Karpas-422 (cell line): ENCODE measurements around the gene TEKT1. TPM values are rescaled to one million over a fixed set of nuclear protein-coding genes. Genes with fewer than 3 reads are reported as not detected.

ENCODE experiments used
- DNase-seq: peaks from one replicate; pipeline ENCODE4 v3.0.0-alpha.2; 2015
- H2AFZ ChIP-seq: fragments of 200-600 bp; sonication (generic); 2 replicates; pipeline ENCODE4 v1.6.1; 2014; ENCODE audit warnings: antibody characterized with exemption, low read length, mixed read lengths
- H3K27ac ChIP-seq: fragments of 200-600 bp; sonication (generic); 2 replicates; pipeline ENCODE4 v1.5.1; 2014; ENCODE audit warnings: mild to moderate bottlenecking, low read length, moderate library complexity
- H3K27me3 ChIP-seq: fragments of 200-600 bp; sonication (generic); 2 replicates; pipeline ENCODE4 v1.6.1; 2014; ENCODE audit warnings: low read length, mixed read lengths
- H3K36me3 ChIP-seq: fragments of 200-600 bp; sonication (generic); 2 replicates; pipeline ENCODE4 v1.6.1; 2014; ENCODE audit warnings: low read length, mixed read lengths; ENCODE audit not compliant: insufficient read depth
- H3K4me1 ChIP-seq: fragments of 200-600 bp; sonication (generic); 2 replicates; pipeline ENCODE4 v1.6.1; 2014; ENCODE audit warnings: mild to moderate bottlenecking, low read length, mixed read lengths
- H3K4me2 ChIP-seq: fragments of 200-600 bp; sonication (generic); 2 replicates; pipeline ENCODE4 v1.6.1; 2014; ENCODE audit warnings: low read length, low read depth, mild to moderate bottlenecking; ENCODE audit not compliant: poor library complexity, severe bottlenecking
- H3K4me3 ChIP-seq: fragments of 200-600 bp; sonication (generic); 2 replicates; pipeline ENCODE4 v1.5.1; 2014; ENCODE audit warnings: mild to moderate bottlenecking, antibody characterized with exemption, low read length, mixed read lengths
- H3K79me2 ChIP-seq: fragments of 200-600 bp; sonication (generic); 2 replicates; pipeline ENCODE4 v1.6.1; 2014; ENCODE audit warnings: mild to moderate bottlenecking, low read length, mixed read lengths
- H3K9ac ChIP-seq: fragments of 200-600 bp; sonication (generic); 2 replicates; pipeline ENCODE4 v1.6.0; 2014; ENCODE audit warnings: low read length
- H3K9me2 ChIP-seq: fragments of 200-600 bp; sonication (generic), shearing (Covaris generic); replicated peaks from 2 replicates; pipeline ENCODE4 v1.6.0; 2014; ENCODE audit warnings: mild to moderate bottlenecking, low read length, moderate library complexity; ENCODE audit not compliant: insufficient read depth
- H3K9me3 ChIP-seq: fragments of 300-700, 200-600 bp; sonication (generic); 2 replicates; pipeline ENCODE4 v1.6.1; 2014; ENCODE audit warnings: low read length, mixed read lengths
- H4K20me1 ChIP-seq: fragments of 200-600 bp; sonication (generic); 2 replicates; pipeline ENCODE4 v1.6.1; 2014; ENCODE audit warnings: mild to moderate bottlenecking, antibody characterized with exemption, low read length, low read depth; ENCODE audit not compliant: insufficient read depth
- total RNA-seq: library from RNA; depleted of rRNA; stranded (reverse); fragments of >200 nt; shearing (Covaris generic); gene quantifications from 2 replicates; pipeline ENCODE4 v1.2.3, GENCODE V29; 2014; ENCODE audit warnings: low replicate concordance

The TEKT1 gene
- total RNA-seq, 1 experiment from 2014 or later, result not detected

DNA sequence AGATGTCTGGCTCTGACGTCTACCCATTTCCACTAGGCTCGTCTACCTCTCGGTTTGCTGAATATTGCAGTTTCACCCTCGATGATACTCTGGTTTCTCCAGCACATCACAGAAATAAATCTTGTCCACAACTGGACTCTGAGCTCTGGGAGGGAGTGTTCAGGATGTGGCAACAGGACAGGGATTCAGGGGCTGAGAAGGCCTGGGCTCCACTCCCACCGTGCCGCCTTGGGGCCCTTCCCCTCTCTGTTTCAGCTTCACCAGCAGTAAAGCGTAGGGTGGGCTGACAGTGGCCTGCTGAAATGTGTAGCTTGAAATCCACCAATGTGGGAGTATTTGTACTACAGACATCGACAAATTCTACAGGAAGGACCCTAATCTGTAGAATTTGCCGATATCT lies 20.0 kb downstream of the TEKT1 start:
- no peak overlapping the region for H3K4me2 ChIP-seq
- H3K4me1 ChIP-seq, result no peaks in the 10 kb centered on the region
- no peak for DNase-seq
- no peaks in the 10 kb centered on the region for H3K36me3 ChIP-seq
- H3K27ac ChIP-seq, result no peak overlapping the region
- H3K79me2 ChIP-seq, result no peaks in the 10 kb centered on the region
- H4K20me1 ChIP-seq, result no peaks in the 10 kb centered on the region
- H2AFZ ChIP-seq, result no peak overlapping the region
- H3K27me3 ChIP-seq, result no peaks in the 10 kb centered on the region
- H3K9me3 ChIP-seq, result no peaks in the 10 kb centered on the region
- no peaks in the 10 kb centered on the region for H3K9me2 ChIP-seq
- H3K9ac ChIP-seq, result no peak overlapping the region
- no peak overlapping the region for H3K4me3 ChIP-seq

DNA sequence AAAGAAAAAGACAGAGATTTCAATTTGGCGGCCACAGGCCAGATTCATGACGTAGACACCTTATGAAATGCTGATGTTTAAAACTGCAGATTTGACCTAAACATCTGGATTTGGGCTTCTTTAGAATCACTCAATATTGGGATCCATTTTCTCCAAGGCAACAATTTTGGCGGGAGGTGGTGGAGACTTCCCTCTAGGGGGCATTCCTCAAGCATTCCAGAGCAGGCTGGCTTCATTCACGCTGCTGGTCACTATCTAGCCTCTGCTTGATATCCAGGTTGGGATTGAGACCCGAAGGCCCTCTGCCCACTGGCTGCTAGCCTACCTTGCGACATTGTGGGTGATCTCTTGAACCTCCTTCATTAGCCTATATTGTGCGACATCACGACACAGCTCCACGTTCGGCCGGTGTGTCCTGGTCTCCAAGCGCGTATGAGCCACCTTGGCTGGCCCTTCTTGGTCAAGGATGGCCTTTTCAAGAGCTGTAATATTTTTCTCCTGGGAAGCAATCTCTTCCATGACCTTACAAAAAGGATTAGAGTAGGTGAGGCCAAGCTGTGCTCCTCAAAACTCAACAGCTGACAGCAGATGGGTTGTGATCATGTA lies 31.0 kb downstream of the TEKT1 start:
- Histone ChIP-seq H3K4me2 (no peak overlapping the region), H3K4me3 (no peak overlapping the region), H3K4me1 (no peaks in the 10 kb centered on the region), H3K9me3 (no peaks in the 10 kb centered on the region), H2AFZ (no peak overlapping the region), H3K27ac (no peak overlapping the region), H4K20me1 (no peaks in the 10 kb centered on the region), H3K27me3 (no peaks in the 10 kb centered on the region), H3K9me2 (no peaks in the 10 kb centered on the region), H3K36me3 (no peaks in the 10 kb centered on the region), H3K9ac (no peak overlapping the region), H3K79me2 (no peaks in the 10 kb centered on the region)
- no peak for DNase-seq

DNA sequence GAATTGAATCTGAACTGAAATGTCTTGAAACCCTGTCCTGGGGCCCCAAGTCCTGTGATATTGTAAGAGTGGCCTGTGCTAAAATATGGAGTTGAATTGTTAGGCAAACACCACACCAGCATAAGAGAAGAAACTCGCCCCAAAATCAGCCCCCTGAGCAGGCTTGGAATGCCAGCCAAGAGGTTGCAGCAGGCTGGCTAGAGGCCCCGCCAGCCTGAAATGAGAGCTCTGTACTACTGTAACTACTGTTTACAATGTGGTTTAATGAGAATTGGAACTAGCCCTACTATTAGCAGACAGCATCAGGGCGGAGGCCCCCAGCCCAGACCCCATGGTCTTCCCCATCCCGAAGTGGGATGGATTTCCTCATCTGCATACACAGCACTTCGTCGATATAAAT lies 31.8 kb downstream of the TEKT1 start:
- no peak overlapping the region for H3K4me2 ChIP-seq
- no peaks in the 10 kb centered on the region for H3K9me3 ChIP-seq
- H3K4me1 ChIP-seq, result no peaks in the 10 kb centered on the region
- H3K4me3 ChIP-seq, result no peak overlapping the region
- H3K79me2 ChIP-seq, result no peaks in the 10 kb centered on the region
- no peaks in the 10 kb centered on the region for H3K9me2 ChIP-seq
- no peaks in the 10 kb centered on the region for H3K36me3 ChIP-seq
- no peak overlapping the region for H3K27ac ChIP-seq
- no peak overlapping the region for H2AFZ ChIP-seq
- no peaks in the 10 kb centered on the region for H4K20me1 ChIP-seq
- no peaks in the 10 kb centered on the region for H3K27me3 ChIP-seq
- no peak overlapping the region for H3K9ac ChIP-seq
- no peak for DNase-seq

DNA sequence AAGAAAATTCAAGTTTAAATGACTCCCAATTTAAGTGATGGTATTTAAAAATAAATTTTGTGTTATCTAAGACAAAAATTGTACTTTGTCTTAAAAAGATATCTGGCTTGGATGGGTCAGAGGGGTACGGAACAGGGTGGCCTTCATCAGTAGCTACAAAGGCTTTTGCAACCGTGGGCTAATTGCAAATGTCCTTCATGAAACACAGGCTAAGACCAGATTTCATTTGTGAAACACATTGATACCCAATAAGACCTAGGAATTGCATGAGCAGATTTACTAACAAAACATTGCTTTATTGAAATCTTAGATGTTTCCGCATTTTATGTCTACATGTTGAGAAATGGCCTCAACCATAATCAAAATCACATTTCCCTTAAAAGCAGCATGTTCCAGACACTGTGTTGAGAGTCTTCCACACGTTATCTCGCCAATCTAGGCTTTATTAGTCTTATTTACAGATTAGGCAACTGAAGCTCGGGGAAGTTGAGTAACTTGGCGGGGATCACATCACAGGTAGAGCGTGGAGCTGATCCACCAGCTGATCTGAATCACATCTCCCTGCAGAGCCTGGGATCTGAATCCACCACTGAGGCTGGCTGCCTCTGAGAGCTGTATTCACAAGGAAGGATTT lies 33.7 kb downstream of the TEKT1 start:
- no peaks in the 10 kb centered on the region for H3K9me2 ChIP-seq
- H2AFZ ChIP-seq, result no peak overlapping the region
- no peaks in the 10 kb centered on the region for H4K20me1 ChIP-seq
- no peak overlapping the region for H3K27ac ChIP-seq
- no peaks in the 10 kb centered on the region for H3K36me3 ChIP-seq
- H3K4me2 ChIP-seq, result no peak overlapping the region
- no peak for DNase-seq
- no peak overlapping the region for H3K4me3 ChIP-seq
- H3K27me3 ChIP-seq, result no peaks in the 10 kb centered on the region
- H3K79me2 ChIP-seq, result no peaks in the 10 kb centered on the region
- no peaks in the 10 kb centered on the region for H3K4me1 ChIP-seq
- H3K9ac ChIP-seq, result no peak overlapping the region
- H3K9me3 ChIP-seq, result no peaks in the 10 kb centered on the region

DNA sequence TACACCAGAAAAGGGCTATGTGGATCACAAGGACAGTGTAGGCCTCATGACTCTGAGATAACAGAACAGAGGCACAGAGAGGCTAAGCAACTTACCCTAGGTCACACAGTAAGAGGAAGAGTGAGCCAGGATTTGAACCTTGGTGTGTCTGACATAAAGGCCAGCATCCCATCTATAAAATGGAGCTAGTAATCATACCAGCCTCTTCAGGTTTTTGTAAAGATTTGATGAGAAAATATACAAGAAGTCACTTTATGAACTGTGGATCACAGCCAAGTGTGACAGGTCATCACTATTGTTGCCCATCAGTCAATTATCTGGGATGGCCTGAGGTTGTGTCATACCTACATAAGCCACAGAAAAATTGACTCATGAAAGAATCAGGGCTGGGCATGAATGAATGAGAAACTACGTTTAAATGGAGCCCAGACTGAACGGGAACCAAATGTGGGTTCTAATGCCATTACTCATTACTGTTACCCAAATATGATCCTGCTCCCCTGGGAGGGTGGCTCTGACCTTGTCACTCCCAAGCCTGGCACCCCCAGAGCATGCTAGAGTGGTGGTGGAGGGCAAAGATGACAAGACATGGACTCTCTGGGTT lies 34.5 kb downstream of the TEKT1 start:
- H3K27ac ChIP-seq, result no peak overlapping the region
- no peaks in the 10 kb centered on the region for H3K79me2 ChIP-seq
- no peaks in the 10 kb centered on the region for H3K4me1 ChIP-seq
- H3K9ac ChIP-seq, result no peak overlapping the region
- H3K4me3 ChIP-seq, result no peak overlapping the region
- no peak for DNase-seq
- no peak overlapping the region for H3K4me2 ChIP-seq
- H3K9me2 ChIP-seq, result no peaks in the 10 kb centered on the region
- no peaks in the 10 kb centered on the region for H3K9me3 ChIP-seq
- no peaks in the 10 kb centered on the region for H4K20me1 ChIP-seq
- no peaks in the 10 kb centered on the region for H3K27me3 ChIP-seq
- no peaks in the 10 kb centered on the region for H3K36me3 ChIP-seq
- H2AFZ ChIP-seq, result no peak overlapping the region

DNA sequence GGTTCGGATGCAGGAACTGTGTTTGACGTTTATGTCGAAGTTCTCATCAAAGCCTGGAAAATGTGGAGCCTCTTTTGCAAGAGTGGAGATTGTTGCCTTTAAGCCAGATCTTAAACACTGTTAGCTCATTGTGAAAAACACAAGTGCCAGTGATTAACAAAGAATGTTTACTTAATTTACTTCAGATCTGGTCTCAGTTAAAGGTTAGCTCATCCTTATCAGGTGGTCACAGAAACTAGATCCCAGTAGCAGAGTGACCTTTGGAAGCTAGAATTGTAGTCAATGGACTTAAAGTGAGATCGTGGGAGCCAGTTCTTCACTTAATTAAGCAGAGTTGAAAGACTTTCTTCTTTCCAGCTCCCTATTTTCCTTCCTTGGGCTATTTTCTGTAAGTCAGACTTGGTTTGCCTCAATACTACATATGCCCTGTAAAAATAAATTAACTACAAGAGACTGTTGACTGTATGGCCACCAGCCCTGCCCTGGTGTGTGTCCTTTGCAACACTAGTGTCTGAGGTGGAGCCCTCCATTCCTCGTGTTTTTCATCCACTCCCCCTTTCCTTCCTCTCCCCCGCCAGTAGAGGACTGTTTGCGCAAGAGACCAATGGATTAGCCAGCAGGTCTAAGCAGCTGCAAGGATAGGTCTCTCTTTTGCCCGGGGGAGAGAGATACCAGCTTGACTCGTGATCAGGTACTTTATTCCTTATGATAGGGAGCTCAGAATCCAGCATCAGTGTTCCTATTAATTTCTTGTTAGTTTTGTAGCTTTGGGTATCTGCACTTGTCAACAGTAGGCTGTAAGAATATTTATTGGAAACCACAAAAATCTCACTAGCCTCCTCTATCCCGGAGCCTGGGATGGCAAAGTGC lies 35.3 kb downstream of the TEKT1 start:
- Histone ChIP-seq H3K4me2 (no peak overlapping the region), H3K9me2 (no peaks in the 10 kb centered on the region)

DNA sequence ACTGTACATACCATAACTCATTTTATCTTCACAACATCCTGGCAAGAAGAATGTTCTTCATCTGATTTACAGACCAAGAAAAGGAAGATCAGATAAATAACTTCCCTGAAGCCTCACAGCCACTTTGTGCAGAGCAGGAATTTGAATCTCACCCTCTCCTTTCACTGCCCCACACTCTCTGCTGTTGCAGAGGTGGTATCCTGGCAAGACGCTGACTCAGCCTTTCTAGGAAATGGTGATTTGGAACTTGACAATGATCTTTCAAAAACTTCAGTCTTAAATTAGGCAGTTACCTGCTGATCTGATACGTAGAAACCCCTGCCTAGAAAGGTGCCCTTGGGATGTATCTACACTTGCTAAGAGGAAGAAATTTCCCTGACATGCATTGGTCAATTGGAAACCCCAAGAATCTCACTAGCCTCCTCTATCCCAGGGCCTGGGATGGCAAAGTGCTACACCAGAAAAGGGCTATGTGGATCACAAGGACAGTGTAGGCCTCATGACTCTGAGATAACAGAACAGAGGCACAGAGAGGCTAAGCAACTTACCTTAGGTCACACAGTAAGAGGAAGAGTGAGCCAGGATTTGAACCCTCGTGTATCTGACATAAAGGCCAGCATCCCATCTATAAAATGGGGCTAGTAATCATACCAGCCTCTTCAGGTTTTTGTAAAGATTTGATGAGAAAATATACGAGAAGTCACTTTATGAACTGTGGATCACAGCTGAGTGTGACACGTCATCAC lies 37.6 kb downstream of the TEKT1 start:
- Histone ChIP-seq H3K79me2 (no peaks in the 10 kb centered on the region), H3K4me2 (no peak overlapping the region), H3K36me3 (no peaks in the 10 kb centered on the region)

More for the DNA sequence above, 35.3 kb downstream of the TEKT1 start:
- Histone ChIP-seq H3K27me3 (no peaks in the 10 kb centered on the region), H3K27ac (no peak overlapping the region), H2AFZ (no peak overlapping the region), H3K4me3 (no peak overlapping the region), H3K4me1 (no peaks in the 10 kb centered on the region), H3K9me3 (no peaks in the 10 kb centered on the region), H3K9ac (no peak overlapping the region), H3K36me3 (no peaks in the 10 kb centered on the region), H3K79me2 (no peaks in the 10 kb centered on the region), H4K20me1 (no peaks in the 10 kb centered on the region)
- no peak for DNase-seq

More for the DNA sequence above, 37.6 kb downstream of the TEKT1 start:
- no peak for DNase-seq
- H3K27ac ChIP-seq, result no peak overlapping the region
- no peaks in the 10 kb centered on the region for H3K9me2 ChIP-seq
- H2AFZ ChIP-seq, result no peak overlapping the region
- H4K20me1 ChIP-seq, result no peaks in the 10 kb centered on the region
- no peaks in the 10 kb centered on the region for H3K27me3 ChIP-seq
- H3K4me1 ChIP-seq, result no peaks in the 10 kb centered on the region
- no peak overlapping the region for H3K9ac ChIP-seq
- no peak overlapping the region for H3K4me3 ChIP-seq
- no peaks in the 10 kb centered on the region for H3K9me3 ChIP-seq
